NCI-H2227 (cell line): ENCODE results near the gene NPTXR.

Experiments used
- DNase-seq: peaks from one replicate; lab custom pipeline; 2025; ENCODE audit not compliant: unreplicated experiment; lab: John Stamatoyannopoulos, UW

Gene NPTXR

DNA sequence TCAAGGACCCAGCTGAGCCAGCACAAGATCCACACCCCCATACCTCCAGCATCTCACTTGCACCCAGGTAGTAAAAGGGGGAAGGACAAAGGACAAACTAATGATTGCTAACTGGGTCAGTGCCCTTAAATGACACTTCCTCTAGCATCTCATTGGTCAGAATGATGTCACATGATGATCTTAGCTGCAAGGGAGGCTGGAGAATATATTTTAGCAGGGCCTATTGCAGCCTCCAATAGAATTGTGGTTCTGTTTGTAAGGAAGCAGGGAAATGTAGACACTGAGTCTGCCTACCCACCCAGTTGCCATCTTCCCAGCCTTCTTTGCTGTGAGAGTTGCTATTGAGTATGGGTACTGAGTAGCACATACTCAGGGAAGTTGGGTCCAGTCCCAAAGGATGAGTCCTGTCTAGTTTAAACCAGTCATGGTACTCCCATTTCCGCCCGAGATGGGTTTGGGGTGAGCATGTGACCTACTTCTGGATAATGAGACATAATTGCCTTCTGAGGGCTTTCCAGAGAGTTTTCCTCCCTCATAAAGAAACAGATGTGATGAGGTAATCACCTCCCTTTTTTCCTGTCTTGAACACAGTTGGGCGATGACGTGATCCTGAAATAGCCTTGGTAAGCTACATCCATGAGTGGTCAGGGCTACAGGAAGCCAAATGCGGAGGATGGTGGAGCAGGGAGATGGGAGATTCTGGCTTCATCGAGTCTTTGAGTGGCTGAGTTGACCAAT is 44.4 kb downstream of the NPTXR start:
- peak; percentile 6 for DNase-seq

DNA sequence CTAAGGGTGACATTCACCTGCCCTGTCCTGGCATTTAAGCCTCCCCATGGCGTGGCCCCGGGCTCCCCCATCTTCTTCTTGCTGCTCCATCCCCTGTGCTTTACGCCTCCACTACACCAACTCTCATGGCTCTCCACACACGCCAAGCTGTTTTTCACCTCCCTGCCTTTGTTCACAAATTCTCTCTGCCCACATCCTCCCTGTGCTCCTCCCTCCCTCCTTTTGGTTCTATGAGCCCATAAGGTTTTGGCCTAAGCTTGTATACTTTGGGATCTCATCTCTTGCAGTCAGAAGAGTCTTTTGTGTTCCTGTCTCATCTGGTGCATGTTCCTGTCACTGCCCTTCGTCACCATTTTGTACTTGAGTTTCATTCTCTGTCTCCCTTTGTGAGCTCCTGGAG is 45.3 kb downstream of the NPTXR start:
- DNase-seq = no peak

- no peak for DNase-seq
These were observed 47.4 kb downstream of the NPTXR start for GRCh38 chr22:38796262-38796957.

DNA sequence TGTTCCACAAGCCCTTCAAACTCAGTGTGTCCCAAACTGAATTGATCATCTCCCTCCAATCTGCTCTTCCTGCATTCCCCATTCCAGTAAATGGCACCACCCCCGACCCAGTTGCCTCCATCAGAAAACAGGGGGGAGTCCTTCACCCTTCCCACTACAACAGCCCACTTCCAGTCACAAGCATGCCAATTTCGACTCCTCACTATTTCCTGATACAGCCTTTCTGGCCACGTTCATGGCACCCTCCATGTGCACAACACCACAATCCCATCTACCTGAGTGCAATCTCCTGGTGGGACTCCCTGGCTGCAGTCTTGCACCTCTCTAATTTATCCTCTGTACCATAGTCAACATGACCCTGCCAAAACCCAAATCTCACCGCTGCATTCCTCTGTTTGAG is 48.3 kb downstream of the NPTXR start:
- no peak for DNase-seq

GRCh38 chr22:38793721-38794466 is 49.9 kb downstream of the NPTXR start, which contains the start of gene DNAL4:
Gene DNAL4, minus strand, starts transcription at chr22:38794143. Its CDS starts 11,412 bp downstream, at chr22:38782731.
- peak; percentile 97 for DNase-seq

DNA sequence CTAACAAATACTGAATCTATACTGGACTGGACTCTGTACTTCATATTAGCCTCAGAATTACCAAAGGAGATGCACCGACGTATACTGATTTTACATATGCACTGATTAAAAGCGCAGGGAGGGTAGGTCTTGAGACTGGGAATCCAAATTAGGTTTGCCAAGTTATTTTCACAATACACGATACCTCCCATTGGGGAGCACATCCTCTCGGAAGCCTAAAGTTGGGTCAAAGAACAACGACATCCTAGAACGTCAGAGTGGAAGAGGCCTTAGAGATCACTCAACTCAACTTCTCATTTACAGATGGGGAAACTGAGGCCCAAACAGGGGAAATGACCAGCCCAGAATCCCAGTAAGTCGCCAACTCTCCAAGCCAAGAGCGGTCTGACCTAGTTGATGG is 50.5 kb downstream of the NPTXR start:
- no peak for DNase-seq

- no peak for DNase-seq
These were observed 51.0 kb downstream of the NPTXR start for GRCh38 chr22:38792833-38793232.

DNA sequence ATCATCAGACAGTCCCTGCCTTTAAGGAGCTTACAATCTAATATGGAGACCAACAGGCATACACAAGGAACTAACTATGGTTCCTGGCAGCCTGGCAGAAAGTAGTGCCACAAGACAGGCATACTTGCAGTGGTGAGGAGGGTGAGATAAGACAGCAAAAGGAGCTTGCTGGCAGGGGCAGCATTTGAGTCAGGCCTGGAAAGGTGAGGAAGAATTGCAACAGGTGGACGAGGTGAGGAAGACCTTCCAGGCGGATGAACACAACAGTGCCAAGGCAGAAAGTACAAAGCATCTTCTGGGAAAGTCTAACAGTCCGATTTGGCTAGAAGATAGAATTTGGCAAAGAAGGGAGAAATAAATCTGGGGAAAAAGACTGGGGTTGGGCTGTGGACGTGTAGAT is 54.2 kb downstream of the NPTXR start:
- no peak for DNase-seq

DNA sequence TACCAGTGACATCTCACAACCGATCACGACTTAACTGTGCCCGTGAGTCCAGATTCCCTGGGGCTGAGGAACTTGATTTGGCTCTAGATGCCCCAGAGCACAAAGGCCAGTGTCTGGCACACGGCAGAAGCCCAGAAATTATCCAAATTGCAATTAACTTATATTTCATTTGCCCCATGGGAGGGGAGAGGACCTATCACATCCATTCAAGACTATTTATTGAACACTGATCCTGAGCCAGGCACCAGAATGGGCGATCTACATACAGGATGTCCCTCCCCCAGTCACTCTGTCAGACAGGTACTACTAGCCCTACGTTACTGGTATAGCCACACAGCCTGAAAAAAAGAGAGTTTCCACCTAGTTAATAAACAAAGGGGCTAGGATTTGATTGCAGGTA is 55.0 kb downstream of the NPTXR start:
- DNase-seq = no peak

- DNase-seq = peak; percentile 21
These were observed 55.6 kb downstream of the NPTXR start for GRCh38 chr22:38788021-38788816.

GRCh38 chr22:38786631-38787030 is 57.2 kb downstream of the NPTXR start:
- DNase-seq = no peak

GRCh38 chr22:38784856-38785255 is 59.0 kb downstream of the NPTXR start:
- DNase-seq = no peak

GRCh38 chr22:38784035-38784434 is 59.8 kb downstream of the NPTXR start:
- no peak for DNase-seq

- no peak for DNase-seq
These were observed 60.7 kb downstream of the NPTXR start for GRCh38 chr22:38783095-38783615.

DNA sequence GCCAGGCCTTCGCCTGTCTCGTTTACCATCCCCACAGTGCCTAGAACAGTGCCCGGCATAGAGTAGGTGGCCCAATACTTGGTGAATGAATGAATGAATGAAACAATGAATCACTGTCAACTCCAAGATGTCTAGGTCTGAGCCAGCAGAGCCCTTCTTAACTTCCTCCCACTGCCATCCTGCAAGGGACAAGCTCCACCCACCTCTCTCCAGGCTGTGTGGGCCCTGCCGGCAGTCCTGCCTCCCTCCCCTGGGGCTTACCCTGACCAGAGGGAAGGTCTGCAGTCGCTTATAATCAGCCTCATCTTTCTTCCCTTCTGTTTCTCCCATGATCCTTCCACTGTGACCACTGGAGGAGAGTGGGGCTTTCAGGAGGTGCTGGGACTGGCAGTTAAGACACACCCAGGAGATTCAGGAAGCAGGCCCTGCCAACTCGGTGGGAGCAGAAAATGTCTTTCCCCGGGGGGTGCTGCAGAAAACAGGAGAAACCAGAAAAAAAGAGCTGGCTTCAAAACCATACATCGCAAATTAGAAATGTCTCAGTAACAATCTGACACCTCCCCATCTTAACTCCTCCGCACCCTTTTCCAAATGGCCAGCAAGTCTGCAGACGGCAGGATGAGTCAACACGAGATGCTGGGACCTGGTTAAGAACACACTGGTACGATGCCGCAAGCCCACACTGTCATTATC is 61.3 kb downstream of the NPTXR start:
- DNase-seq = peak; percentile 23

GRCh38 chr22:38781033-38781432 is 62.8 kb downstream of the NPTXR start:
- no peak for DNase-seq

- DNase-seq = no peak
These were observed 66.6 kb downstream of the NPTXR start for GRCh38 chr22:38777087-38777671.

- DNase-seq = no peak
These were observed 67.7 kb downstream of the NPTXR start for GRCh38 chr22:38776086-38776485.

GRCh38 chr22:38775656-38776055 is 68.2 kb downstream of the NPTXR start:
- DNase-seq = no peak
